Neural cell (in vitro differentiated cells): ENCODE measurements around the gene CD47. TPM values are rescaled to one million over a fixed set of nuclear protein-coding genes. Genes with fewer than 3 reads are reported as not detected.

ENCODE experiments used
- H2AFZ ChIP-seq: fragments of 200-600, 300-800 bp; sonication (generic), shearing (Covaris generic); 2 replicates; pipeline ENCODE4 v1.6.0; 2014; ENCODE audit warnings: low read depth, mild to moderate bottlenecking, antibody characterized with exemption, low read length, moderate library complexity
- H3F3A ChIP-seq: fragments of 200-600 bp; shearing (Covaris generic); 2 replicates; pipeline ENCODE4 v1.6.1; 2016; ENCODE audit warnings: mild to moderate bottlenecking, moderate library complexity, mixed read lengths, antibody characterized with exemption, low read length; ENCODE audit not compliant: insufficient read depth, poor library complexity, severe bottlenecking
- H3K27ac ChIP-seq: fragments of 200-600, 300-800 bp; sonication (generic), shearing (Covaris generic); 2 replicates; pipeline ENCODE4 v1.5.1; 2014; ENCODE audit warnings: mild to moderate bottlenecking, low read length, moderate library complexity
- H3K27me3 ChIP-seq: fragments of 300-800, 200-600 bp; sonication (generic), shearing (Covaris generic); 2 replicates; pipeline ENCODE4 v1.6.0; 2014; ENCODE audit warnings: mild to moderate bottlenecking, low read depth, low read length, moderate library complexity; ENCODE audit not compliant: insufficient read depth
- H3K36me3 ChIP-seq: fragments of 300-800, 200-600 bp; sonication (generic), shearing (Covaris generic); 2 replicates; pipeline ENCODE4 v1.5.1; 2014; ENCODE audit warnings: mild to moderate bottlenecking, antibody characterized with exemption, low read length, moderate library complexity; ENCODE audit not compliant: insufficient read depth
- H3K4me2 ChIP-seq: fragments of 300-800, 200-600 bp; sonication (generic), shearing (Covaris generic); 2 replicates; pipeline ENCODE4 v1.6.0; 2014; ENCODE audit warnings: mild to moderate bottlenecking, low read length
- H3K4me3 ChIP-seq: fragments of 300-800, 200-600 bp; sonication (generic), shearing (Covaris generic); 2 replicates; pipeline ENCODE4 v1.5.1; 2014; ENCODE audit warnings: mild to moderate bottlenecking, low read length, moderate library complexity
- H3K79me2 ChIP-seq: fragments of 200-600 bp; shearing (Covaris generic); replicated peaks from 2 replicates; pipeline ENCODE4 v1.6.0; 2014; ENCODE audit warnings: mild to moderate bottlenecking, low read length, moderate library complexity; ENCODE audit not compliant: insufficient read depth
- H3K9ac ChIP-seq: fragments of 300-800, 200-600 bp; sonication (generic), shearing (Covaris generic); 2 replicates; pipeline ENCODE4 v1.6.1; 2016; ENCODE audit warnings: mild to moderate bottlenecking, low read length, mixed read lengths
- H3K9me2 ChIP-seq: fragments of 200-600 bp; shearing (Covaris generic); 2 replicates; pipeline ENCODE4 v1.6.1; 2016; ENCODE audit warnings: mild to moderate bottlenecking, low read length, mixed read lengths; ENCODE audit not compliant: insufficient read depth
- H3K9me3 ChIP-seq: fragments of 200-600, 300-800 bp; sonication (generic), shearing (Covaris generic); 2 replicates; pipeline ENCODE4 v1.6.1; 2016; ENCODE audit warnings: mild to moderate bottlenecking, mixed run types, low read length, moderate library complexity, mixed read lengths
- H4K20me1 ChIP-seq: fragments of 200-600 bp; shearing (Covaris generic); 2 replicates; pipeline ENCODE4 v1.6.1; 2016; ENCODE audit warnings: mild to moderate bottlenecking, mixed run types; ENCODE audit not compliant: insufficient read depth
- EP300 ChIP-seq: fragments of 450-650 bp; conservative IDR thresholded peaks from 2 replicates; pipeline ENCODE4 v1.6.1; 2014; ENCODE audit warnings: antibody characterized with exemption, mild to moderate bottlenecking, moderate library complexity; ENCODE audit not compliant: poor library complexity, severe bottlenecking
- EZH2 ChIP-seq: fragments of 200-600, 300-800 bp; shearing (Covaris generic), sonication (generic); IDR thresholded peaks from 2 replicates; pipeline ENCODE4 v1.6.1; 2014; ENCODE audit warnings: antibody characterized with exemption, low read length, borderline replicate concordance, mild to moderate bottlenecking; ENCODE audit not compliant: insufficient read depth, poor library complexity, severe bottlenecking
- MXI1 ChIP-seq: fragments of 450-650 bp; conservative IDR thresholded peaks from 2 replicates; pipeline ENCODE4 v1.6.1; 2014; ENCODE audit warnings: antibody characterized with exemption, mild to moderate bottlenecking; ENCODE audit not compliant: poor library complexity, severe bottlenecking
- POLR2AphosphoS5 ChIP-seq: IDR thresholded peaks from 2 replicates; pipeline ENCODE4 v1.6.1; 2012
- RAD21 ChIP-seq: fragments of 450-650 bp; conservative IDR thresholded peaks from 2 replicates; pipeline ENCODE4 v1.6.1; 2014; ENCODE audit warnings: antibody characterized with exemption, mild to moderate bottlenecking, moderate library complexity
- REST ChIP-seq: IDR thresholded peaks from 2 replicates; pipeline ENCODE4 v1.6.1; 2012; ENCODE audit warnings: borderline replicate concordance
- SMC3 ChIP-seq: fragments of 450-650 bp; conservative IDR thresholded peaks from 2 replicates; pipeline ENCODE4 v1.6.1; 2014; ENCODE audit warnings: antibody characterized with exemption, mild to moderate bottlenecking, moderate library complexity; ENCODE audit not compliant: poor library complexity
- TAF1 ChIP-seq: IDR thresholded peaks from 2 replicates; pipeline ENCODE4 v1.6.1; 2012; ENCODE audit warnings: low read depth
- polyA plus RNA-seq: library from polyadenylated mRNA; depleted of rRNA; stranded (reverse); fragments of >200 nt; gene quantifications from 2 replicates; pipeline ENCODE4 v1.2.3, GENCODE V29; 2014
- TF ChIP-seq, protein P1 (sequence below): fragments of 450-650 bp; IDR thresholded peaks from 2 replicates; pipeline ENCODE4 v1.5.1; 2014; ENCODE audit warnings: antibody characterized with exemption, mild to moderate bottlenecking, moderate library complexity; ENCODE audit not compliant: poor library complexity, severe bottlenecking

Gene CD47
- polyA plus RNA-seq, 1 donor from 2014 or later = 128 TPM

GRCh38 chr3:108093021-108093420 is 2.2 kb upstream of the CD47 start:
- Histone ChIP-seq H3K27me3 (no peaks in the 10 kb centered on the region), H3K4me2 (no peak overlapping the region), H2AFZ (no peak overlapping the region), H3F3A (no peaks in the 10 kb centered on the region), H3K4me3 (no peak overlapping the region), H4K20me1 (no peaks in the 10 kb centered on the region), H3K27ac (no peak overlapping the region), H3K9me3 (no peaks in the 10 kb centered on the region), H3K9me2 (no peaks in the 10 kb centered on the region), H3K9ac (no peak overlapping the region), H3K36me3 (no peaks in the 10 kb centered on the region), H3K79me2 (peaks cover 11% of the 10 kb centered on the region)
- TF ChIP-seq, protein P1, sequence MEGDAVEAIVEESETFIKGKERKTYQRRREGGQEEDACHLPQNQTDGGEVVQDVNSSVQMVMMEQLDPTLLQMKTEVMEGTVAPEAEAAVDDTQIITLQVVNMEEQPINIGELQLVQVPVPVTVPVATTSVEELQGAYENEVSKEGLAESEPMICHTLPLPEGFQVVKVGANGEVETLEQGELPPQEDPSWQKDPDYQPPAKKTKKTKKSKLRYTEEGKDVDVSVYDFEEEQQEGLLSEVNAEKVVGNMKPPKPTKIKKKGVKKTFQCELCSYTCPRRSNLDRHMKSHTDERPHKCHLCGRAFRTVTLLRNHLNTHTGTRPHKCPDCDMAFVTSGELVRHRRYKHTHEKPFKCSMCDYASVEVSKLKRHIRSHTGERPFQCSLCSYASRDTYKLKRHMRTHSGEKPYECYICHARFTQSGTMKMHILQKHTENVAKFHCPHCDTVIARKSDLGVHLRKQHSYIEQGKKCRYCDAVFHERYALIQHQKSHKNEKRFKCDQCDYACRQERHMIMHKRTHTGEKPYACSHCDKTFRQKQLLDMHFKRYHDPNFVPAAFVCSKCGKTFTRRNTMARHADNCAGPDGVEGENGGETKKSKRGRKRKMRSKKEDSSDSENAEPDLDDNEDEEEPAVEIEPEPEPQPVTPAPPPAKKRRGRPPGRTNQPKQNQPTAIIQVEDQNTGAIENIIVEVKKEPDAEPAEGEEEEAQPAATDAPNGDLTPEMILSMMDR = no peak
- TF ChIP-seq SMC3 (no peak), POLR2AphosphoS5 (no peak), RAD21 (no peak), EP300 (no peak), EZH2 (no peak), REST (no peak), TAF1 (no peak), MXI1 (no peak)

DNA sequence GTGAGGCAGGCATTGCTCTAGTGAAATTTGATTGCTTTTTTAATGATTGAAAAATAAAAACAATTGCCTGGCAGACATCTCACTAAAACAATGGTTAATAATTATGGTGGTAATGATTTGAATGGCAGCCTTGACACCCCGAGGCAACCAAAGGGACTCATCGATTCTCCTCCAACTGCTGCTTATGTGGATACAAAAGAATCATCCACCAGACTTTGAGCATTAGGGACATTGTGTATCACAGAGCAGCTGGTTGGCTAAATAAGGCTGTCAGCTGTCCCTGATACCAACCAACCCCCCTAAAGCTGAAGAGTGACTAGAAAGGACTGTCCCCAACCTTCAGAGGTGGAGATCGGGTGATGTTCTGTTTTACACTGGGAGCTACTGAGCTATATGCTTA is 1.7 kb upstream of the CD47 start:
- Histone ChIP-seq H3K27ac (no peak overlapping the region), H2AFZ (no peak overlapping the region)

More for the DNA sequence above, 1.7 kb upstream of the CD47 start:
- H3K9me3 ChIP-seq = no peaks in the 10 kb centered on the region
- TF ChIP-seq REST (no peak), MXI1 (no peak), TAF1 (no peak), RAD21 (no peak), EZH2 (no peak), POLR2AphosphoS5 (no peak), SMC3 (no peak), EP300 (no peak)
- TF ChIP-seq, protein P1 = no peak
- peaks cover 12% of the 10 kb centered on the region for H3K79me2 ChIP-seq
- no peak overlapping the region for H3K4me2 ChIP-seq
- no peak overlapping the region for H3K9ac ChIP-seq
- H3F3A ChIP-seq = no peaks in the 10 kb centered on the region
- no peaks in the 10 kb centered on the region for H3K27me3 ChIP-seq
- no peaks in the 10 kb centered on the region for H4K20me1 ChIP-seq
- H3K36me3 ChIP-seq = no peaks in the 10 kb centered on the region
- H3K9me2 ChIP-seq = no peaks in the 10 kb centered on the region
- H3K4me3 ChIP-seq = no peak overlapping the region
